Esophagus mucosa (tissue), 1 donor: ENCODE results near the gene ZNF296. TPM values are rescaled to one million over a fixed set of nuclear protein-coding genes. Genes with fewer than 3 reads are reported as not detected.

Source experiments
- ATAC-seq: fragments of 200-7000 bp; cut with Tn5 transposase; one replicate; pipeline ENCODE4 v1.9.1; 2020
- total RNA-seq: library from RNA; stranded (reverse); gene quantifications from one replicate; pipeline ENCODE4 v1.2.4, GENCODE V29; 2023
- donor health status: DM: yes; HTN: yes; CAD: no.

The ZNF296 gene
- total RNA-seq, 1 donor from 2014 or later, result 8.1 TPM

- no peak for ATAC-seq
Measured at GRCh38 chr19:45103156-45103507, 26.9 kb upstream of the ZNF296 start.

GRCh38 chr19:45102481-45102880 is 26.2 kb upstream of the ZNF296 start:
- no peak for ATAC-seq

- no peak for ATAC-seq
Measured at GRCh38 chr19:45101806-45102205, 25.5 kb upstream of the ZNF296 start.

- ATAC-seq, result peak; percentile 38
Measured at GRCh38 chr19:45100846-45101252, 24.6 kb upstream of the ZNF296 start.

DNA sequence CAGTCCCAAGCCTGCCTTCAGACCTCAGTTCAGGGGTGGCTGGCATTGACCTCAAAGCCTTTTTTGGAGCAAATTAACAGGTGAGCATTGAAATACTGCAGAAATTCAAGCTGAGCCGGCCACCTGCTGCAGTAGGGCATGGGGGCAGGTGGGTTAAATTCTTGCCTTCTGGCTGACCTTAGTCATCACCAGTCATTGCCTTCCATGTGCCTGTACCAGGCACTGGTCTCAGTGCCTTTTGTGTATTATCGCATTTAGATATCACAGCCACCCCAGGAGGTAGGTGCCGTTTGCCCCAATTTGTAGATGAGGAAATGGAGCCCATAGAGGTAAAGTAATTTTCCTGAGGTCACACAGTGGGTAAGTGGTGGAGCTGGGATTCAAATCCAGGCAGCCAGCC is 23.9 kb upstream of the ZNF296 start:
- ATAC-seq, result no peak

DNA sequence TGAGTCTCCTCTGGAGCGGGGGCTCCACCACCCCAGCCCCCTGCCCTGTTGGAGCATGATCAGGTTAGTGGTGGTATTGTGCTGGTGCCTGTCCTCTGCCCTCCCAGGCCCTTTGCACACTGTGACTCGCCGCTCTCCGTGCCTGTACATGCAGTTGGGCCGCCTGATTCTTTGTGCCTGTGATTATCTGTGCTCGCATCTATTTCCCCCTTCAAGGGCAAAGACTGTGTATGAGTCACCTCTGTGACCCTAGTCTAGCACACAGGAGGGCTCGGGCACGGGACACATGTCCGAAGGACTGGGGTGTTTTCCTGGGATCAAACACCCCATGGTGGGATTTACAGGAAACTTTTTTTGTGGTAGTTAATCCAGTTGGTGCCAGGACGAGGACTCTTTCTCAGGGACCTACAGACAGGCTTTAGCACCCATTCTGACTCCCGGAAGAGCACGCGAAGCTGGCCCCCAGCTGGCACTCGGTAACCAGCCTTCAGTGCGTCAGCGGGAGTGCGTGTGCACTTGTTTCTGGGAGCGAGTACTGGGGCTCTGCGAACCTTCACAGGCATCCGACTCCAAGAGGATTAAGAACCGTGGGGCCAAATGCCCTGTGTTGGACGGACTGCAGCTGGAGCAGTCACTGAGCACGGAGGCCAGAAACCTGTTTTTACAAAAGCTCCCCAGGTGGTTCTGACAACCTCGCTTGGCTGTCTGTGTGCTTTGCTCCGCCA is 23.4 kb upstream of the ZNF296 start:
- ATAC-seq, result peak; percentile 71

DNA sequence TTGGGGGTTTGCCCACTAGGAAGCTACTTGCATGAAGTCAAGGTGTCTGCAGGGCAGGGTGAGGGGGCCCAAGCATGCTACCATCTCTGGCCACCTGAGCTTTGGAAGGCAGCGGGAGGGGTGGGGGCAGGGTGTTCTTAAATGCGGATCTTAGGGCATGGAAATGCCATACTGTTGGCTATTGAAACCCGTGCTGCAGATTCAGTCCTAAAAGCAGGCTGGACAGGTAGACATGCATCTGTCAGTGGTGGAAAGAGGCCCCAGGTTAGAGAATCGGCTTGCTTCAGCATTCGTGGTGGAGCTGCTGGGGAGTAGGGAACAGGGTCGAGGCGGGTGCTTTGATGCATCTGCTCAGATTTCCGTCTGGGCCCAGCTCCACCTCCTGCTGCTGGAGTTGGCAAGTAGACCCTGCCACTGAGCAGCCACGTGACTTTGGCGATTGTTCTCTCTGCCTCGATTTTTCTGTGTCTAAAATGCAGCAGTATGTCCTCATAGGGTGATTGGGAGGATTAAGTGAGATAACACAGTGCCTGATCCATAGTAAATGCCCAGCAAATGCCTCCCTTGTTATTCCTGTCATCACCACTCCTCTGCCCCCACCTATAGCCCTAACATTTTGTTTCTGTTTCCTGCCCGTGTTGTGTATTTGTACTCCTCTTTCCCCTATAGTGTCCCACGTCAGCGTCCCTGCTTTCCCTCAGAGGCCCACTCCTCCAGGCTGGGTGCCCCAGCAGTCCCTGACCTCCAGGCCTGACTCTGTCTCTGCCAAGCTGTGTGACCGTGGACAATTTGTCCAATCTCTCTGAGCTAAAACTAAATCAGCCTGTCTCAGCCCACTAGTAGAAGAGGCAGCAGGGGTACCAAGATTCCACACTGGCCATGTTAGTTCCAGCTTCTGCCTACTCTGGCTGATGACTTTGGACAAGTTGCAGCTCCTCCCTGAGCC is 22.5 kb upstream of the ZNF296 start:
- no peak for ATAC-seq

GRCh38 chr19:45097776-45098520 is 21.7 kb upstream of the ZNF296 start:
- peak; percentile 22 for ATAC-seq

GRCh38 chr19:45097450-45097775 is 21.1 kb upstream of the ZNF296 start:
- no peak for ATAC-seq

- no peak for ATAC-seq
Measured at GRCh38 chr19:45096700-45097099, 20.4 kb upstream of the ZNF296 start.

GRCh38 chr19:45095496-45096413 is 19.5 kb upstream of the ZNF296 start:
- no peak for ATAC-seq

DNA sequence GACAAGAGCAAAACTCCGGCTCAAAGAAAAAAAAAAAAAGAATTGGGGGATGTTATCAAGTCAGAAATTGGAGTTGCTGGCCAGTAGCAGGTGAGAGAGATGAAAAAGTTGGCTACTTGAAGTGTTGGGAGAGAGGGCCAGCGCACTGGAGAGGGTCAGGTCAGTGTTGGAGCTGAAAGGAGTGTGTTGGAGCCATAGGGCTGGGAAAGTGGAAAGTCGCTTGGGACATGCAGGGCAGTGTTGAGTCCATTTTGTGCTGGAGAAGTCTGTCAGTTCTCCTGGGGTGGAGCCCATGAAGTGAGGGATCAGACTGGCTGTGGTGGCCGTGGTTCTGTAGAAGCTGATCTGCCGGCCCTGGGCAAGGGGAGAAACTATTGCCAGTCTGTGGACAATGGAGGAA is 18.4 kb upstream of the ZNF296 start:
- ATAC-seq, result no peak

GRCh38 chr19:45094137-45094536 is 17.9 kb upstream of the ZNF296 start:
- ATAC-seq, result no peak

GRCh38 chr19:45092747-45093678 is 16.7 kb upstream of the ZNF296 start, which contains the start of gene PPP1R37:
PPP1R37 (plus strand) TSS chr19:45093179; CDS start chr19:45093326, 147 bp downstream.
- ATAC-seq, result peak; percentile 84

DNA sequence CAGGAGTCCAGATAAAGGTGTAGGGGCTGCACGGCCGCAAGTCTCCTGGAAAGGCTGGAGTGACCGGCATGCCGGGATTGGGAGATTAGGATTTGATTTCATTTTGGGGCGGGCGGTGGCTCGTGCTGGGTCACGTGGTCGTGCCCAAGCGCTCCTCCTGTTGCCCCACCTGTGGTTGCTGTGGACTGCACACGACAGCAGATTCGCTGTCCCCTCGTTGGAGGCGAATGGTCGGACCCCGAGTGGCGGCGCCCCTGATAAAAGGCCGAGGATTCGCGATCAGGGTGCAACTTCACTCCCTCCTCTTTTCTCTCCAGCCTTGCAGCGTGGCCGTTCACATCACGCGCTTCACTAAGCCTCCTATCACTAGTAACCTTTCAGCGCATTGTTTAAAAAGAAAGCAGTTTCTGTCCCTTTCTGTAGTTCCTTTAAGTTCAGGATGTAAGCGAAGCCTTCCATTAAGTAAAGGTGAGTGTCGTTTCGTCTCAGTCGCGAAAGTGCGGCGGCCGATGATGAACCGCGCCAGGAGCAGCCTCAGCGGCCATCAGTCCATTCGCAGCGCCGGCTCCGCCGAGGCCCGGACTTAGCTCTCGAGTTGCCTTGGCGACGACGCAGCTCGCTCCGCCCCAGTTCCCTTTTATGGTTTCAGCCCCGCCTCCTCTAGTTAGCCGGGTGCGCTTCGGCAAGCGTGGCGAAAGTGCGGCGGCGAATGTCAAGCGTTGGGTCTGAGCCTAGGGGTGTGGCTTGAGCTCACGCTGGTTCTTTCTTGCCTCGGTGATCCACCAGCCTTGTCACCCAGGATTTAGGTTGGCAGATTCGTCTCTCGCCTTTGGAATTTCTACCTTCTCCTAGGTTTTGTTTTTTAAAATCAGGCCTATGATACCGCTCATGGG is 15.0 kb upstream of the ZNF296 start:
- ATAC-seq, result peak; percentile 91

- ATAC-seq, result no peak
Measured at GRCh38 chr19:45090606-45091005, 14.3 kb upstream of the ZNF296 start.

GRCh38 chr19:45090034-45090433 is 13.8 kb upstream of the ZNF296 start:
- ATAC-seq, result no peak

DNA sequence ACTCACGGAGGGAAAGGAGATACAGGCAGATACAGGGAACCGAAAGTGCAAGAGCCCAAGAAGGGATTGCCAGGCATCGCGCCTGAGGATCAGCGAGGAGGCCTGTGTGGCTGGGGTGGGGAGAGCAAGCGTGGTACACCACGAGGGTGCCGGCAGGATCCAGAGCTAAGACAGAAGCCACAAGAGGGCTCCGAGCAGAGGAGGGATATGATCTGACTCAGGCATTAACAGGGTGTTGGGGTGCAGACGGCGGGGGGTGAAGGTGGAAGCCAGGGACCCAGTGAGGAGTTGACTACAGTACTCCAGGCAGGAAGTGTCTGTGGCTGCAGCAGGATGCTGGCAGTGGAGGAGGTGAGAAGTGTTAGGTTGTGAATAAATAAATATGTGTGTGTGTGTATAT is 11.3 kb upstream of the ZNF296 start:
- no peak for ATAC-seq

GRCh38 chr19:45086480-45086879 is 10.2 kb upstream of the ZNF296 start:
- no peak for ATAC-seq

- ATAC-seq, result no peak
Measured at GRCh38 chr19:45082170-45082569, 5.9 kb upstream of the ZNF296 start.
